NCI-H446 treated with DMSO at 0.1 percent for 48 hours (cell line): ENCODE measurements around the gene XRRA1.
"Not testable (repeated sequence)": the region's sequence is repeated elsewhere in the genome, so short reads cannot be mapped to it uniquely, and the experiment has no call there.

Source experiments
- DNase-seq: peaks from one replicate; lab custom pipeline; 2025; lab: John Stamatoyannopoulos, UW

The XRRA1 gene

GRCh38 chr11:74948898-74949752 lies at the start of gene XRRA1, which contains the start of gene SPCS2:
Gene XRRA1, minus strand, starts transcription at chr11:74949091. Its CDS starts 8,213 bp downstream, at chr11:74940878.
Gene SPCS2, plus strand, starts transcription at chr11:74949266. Its CDS starts 20 bp downstream, at chr11:74949286.
- peak; percentile 98 for DNase-seq

GRCh38 chr11:74992852-74993251 lies 44.0 kb upstream of the XRRA1 start:
- DNase-seq: no peak

GRCh38 chr11:74990941-74991340 lies 42.0 kb upstream of the XRRA1 start:
- no peak for DNase-seq

GRCh38 chr11:74990150-74990549 lies 41.3 kb upstream of the XRRA1 start:
- not testable (repeated sequence) for DNase-seq

GRCh38 chr11:74989260-74989638 lies 40.4 kb upstream of the XRRA1 start:
- DNase-seq: no peak

- peak; percentile 66 for DNase-seq
Measured at GRCh38 chr11:74988541-74989259, 39.8 kb upstream of the XRRA1 start, which contains the start of gene NEU3. Gene NEU3, plus strand, starts transcription at chr11:74988933. Its CDS starts 128 bp downstream, at chr11:74989061.

GRCh38 chr11:74984730-74985129 lies 35.8 kb upstream of the XRRA1 start:
- DNase-seq: no peak

GRCh38 chr11:74984070-74984469 lies 35.2 kb upstream of the XRRA1 start:
- DNase-seq: no peak

- no peak for DNase-seq
Measured at GRCh38 chr11:74981888-74982287, 33.0 kb upstream of the XRRA1 start.

- no peak for DNase-seq
Measured at GRCh38 chr11:74980634-74981033, 31.7 kb upstream of the XRRA1 start.

GRCh38 chr11:74978041-74978440 lies 29.1 kb upstream of the XRRA1 start:
- no peak for DNase-seq

- DNase-seq: no peak
Measured at GRCh38 chr11:74971424-74971823, 22.5 kb upstream of the XRRA1 start.

- DNase-seq: no peak
Measured at GRCh38 chr11:74970852-74971395, 22.0 kb upstream of the XRRA1 start.

GRCh38 chr11:74966651-74967050 lies 17.8 kb upstream of the XRRA1 start:
- DNase-seq: no peak

GRCh38 chr11:74960128-74960527 lies 11.2 kb upstream of the XRRA1 start:
- DNase-seq: not testable (repeated sequence)

- no peak for DNase-seq
Measured at GRCh38 chr11:74957937-74958629, 9.2 kb upstream of the XRRA1 start.

- no peak for DNase-seq
Measured at GRCh38 chr11:74956397-74957015, 7.6 kb upstream of the XRRA1 start.

GRCh38 chr11:74954199-74954598 lies 5.3 kb upstream of the XRRA1 start:
- DNase-seq: no peak

GRCh38 chr11:74953451-74953850 lies 4.6 kb upstream of the XRRA1 start:
- no peak for DNase-seq

GRCh38 chr11:74952752-74953151 lies 3.9 kb upstream of the XRRA1 start:
- DNase-seq: no peak

- no peak for DNase-seq
Measured at GRCh38 chr11:74951226-74951625, 2.3 kb upstream of the XRRA1 start.
